ENCODE data around the gene MAPKAP1.
"Not testable (repeated sequence)": the region's sequence is repeated elsewhere in the genome, so short reads cannot be mapped to it uniquely, and the experiment has no call there.

The MAPKAP1 gene

DNA sequence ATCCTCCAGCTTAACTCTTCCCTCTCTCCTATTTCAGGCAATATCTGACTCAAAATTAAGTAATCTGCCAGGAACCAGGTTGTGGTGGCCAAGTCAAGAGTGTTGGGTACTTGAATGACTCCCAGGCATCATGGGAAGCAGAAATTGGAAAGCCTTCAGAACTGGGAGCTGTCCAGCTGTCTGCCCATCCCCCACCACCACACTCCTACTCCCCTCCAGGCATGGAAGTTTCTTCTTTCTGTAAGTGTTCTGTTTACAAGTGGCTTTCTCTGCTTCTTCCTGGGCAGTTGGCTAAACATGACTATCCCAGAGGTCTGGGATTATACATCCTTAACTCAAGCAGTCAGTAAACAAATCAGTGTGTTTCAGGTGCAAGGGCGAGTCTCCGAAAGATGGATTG, 25.6 kb upstream of the MAPKAP1 start:
- H3K9me3 ChIP-seq (ENCODE audit: control insufficient read depth in 2 of 2, low read length in 2 of 2), result no peaks in the 10 kb centered on the region
- no peaks in the 10 kb centered on the region for H3K36me3 ChIP-seq (ENCODE audit: control insufficient read depth in 2 of 2, insufficient read depth in 2 of 2, low read length in 2 of 2)
- no peaks in the 10 kb centered on the region for H3K27me3 ChIP-seq (ENCODE audit: control insufficient read depth in 1 of 2, insufficient read depth in 2 of 2, low read length in 2 of 2)
- no peaks in the 10 kb centered on the region for H3K4me1 ChIP-seq (ENCODE audit: control insufficient read depth, insufficient read depth, low read length)
- no peak overlapping the region for H3K27ac ChIP-seq (ENCODE audit: low read length)
- H3K9ac ChIP-seq (ENCODE audit: low read length in 2 of 2), result no peak overlapping the region
- no peak overlapping the region for H3K4me3 ChIP-seq (ENCODE audit: low read length in 2 of 2)

DNA sequence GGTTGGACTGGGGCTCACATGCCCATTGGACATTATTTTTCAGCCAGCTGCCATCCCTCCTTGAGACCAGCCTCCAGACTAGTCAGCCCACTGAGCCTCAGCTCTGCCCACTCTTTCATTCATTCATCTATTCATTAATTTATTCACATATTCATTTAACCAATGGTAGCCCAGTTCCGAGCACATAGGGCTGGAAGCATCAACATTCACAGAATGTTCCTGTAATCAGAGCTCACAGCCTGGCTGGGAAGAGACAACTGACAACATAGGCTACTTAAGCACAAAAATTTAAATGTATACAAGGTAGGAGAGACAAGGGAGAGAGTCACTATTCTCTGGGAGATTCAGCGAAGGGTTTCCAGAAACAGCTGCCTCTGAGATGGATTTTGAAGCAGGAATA, 23.2 kb upstream of the MAPKAP1 start:
- Histone ChIP-seq H3K9ac (ENCODE audit: low read length in 2 of 2) (no peak overlapping the region), H3K4me3 (ENCODE audit: low read length in 2 of 2) (no peak overlapping the region), H3K27me3 (ENCODE audit: control insufficient read depth in 1 of 2, insufficient read depth in 2 of 2, low read length in 2 of 2) (no peaks in the 10 kb centered on the region), H3K4me1 (ENCODE audit: control insufficient read depth, insufficient read depth, low read length) (no peaks in the 10 kb centered on the region), H3K36me3 (ENCODE audit: control insufficient read depth in 2 of 2, insufficient read depth in 2 of 2, low read length in 2 of 2) (no peaks in the 10 kb centered on the region), H3K27ac (ENCODE audit: low read length) (no peak overlapping the region), H3K9me3 (ENCODE audit: control insufficient read depth in 2 of 2, low read length in 2 of 2) (no peaks in the 10 kb centered on the region)

DNA sequence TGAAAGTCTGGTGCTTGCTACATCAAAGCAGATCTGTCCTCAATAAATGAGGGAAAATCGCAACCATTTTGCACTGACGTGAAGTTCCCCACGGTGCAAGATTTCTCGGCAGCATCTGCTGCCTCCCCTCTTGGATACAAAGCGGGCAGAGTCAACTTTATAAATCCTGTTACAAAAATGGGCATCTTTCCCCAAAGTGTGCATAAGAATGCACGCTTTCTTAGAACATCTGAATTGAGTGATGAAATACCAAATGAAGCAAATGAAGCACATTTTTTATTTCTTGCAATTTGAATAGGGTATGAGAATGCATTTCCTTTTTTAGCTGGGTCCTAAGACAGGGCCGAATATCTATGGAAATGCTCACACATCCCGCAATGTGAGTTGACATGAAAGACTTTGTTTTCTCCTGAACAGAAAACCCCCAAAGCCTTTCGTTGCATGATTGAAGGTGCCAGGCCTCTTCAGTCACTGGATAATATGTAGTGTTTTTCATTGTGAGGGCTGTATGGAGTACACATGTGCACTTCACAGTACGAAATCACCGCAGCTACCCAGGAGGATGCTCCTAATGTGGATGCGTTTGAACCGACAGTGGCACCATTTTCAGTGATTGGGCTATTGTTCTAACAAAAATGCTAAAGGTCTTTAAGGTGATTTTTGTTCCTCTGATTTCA, 19.6 kb upstream of the MAPKAP1 start:
- H3K36me3 ChIP-seq (ENCODE audit: control insufficient read depth in 2 of 2, insufficient read depth in 2 of 2, low read length in 2 of 2), result no peaks in the 10 kb centered on the region
- H3K4me1 ChIP-seq (ENCODE audit: control insufficient read depth, insufficient read depth, low read length), result no peaks in the 10 kb centered on the region
- no peaks in the 10 kb centered on the region for H3K27me3 ChIP-seq (ENCODE audit: control insufficient read depth in 1 of 2, insufficient read depth in 2 of 2, low read length in 2 of 2)
- H3K9ac ChIP-seq (ENCODE audit: low read length in 2 of 2), result no peak overlapping the region
- H3K27ac ChIP-seq (ENCODE audit: low read length), result no peak overlapping the region
- no peaks in the 10 kb centered on the region for H3K9me3 ChIP-seq (ENCODE audit: control insufficient read depth in 2 of 2, low read length in 2 of 2)
- H3K4me3 ChIP-seq (ENCODE audit: low read length in 2 of 2), result no peak overlapping the region

DNA sequence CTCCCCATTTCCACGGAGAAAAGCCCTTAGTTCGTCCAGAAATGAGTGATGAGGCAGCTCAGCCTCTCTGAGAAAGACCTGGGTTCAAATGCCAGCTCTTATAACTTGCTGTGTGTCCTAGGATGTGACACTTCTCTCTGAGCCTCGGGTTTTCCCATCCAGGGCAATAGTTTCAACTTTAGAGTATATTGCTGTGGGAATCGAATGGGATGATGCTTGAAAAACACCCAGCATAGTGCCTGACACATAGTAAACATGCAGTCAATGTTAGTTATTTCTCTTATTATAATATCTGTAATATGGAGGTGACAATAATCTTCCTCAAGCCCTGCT, 430 bp upstream of the MAPKAP1 start:
- no peaks in the 10 kb centered on the region for H3K27me3 ChIP-seq (ENCODE audit: control insufficient read depth in 1 of 2, insufficient read depth in 2 of 2, low read length in 2 of 2)
- no peaks in the 10 kb centered on the region for H3K9me3 ChIP-seq (ENCODE audit: control insufficient read depth in 2 of 2, low read length in 2 of 2)
- peak overlapping the region; percentile 48 to 85 for H3K4me3 ChIP-seq (ENCODE audit: low read length in 2 of 2)
- peak overlapping the region; percentile 73 to 87 for H3K9ac ChIP-seq (ENCODE audit: low read length in 2 of 2)
- H3K4me1 ChIP-seq (ENCODE audit: control insufficient read depth, insufficient read depth, low read length), result peaks cover 15% of the 10 kb centered on the region
- H3K36me3 ChIP-seq (ENCODE audit: control insufficient read depth in 2 of 2, insufficient read depth in 2 of 2, low read length in 2 of 2), result no peaks in the 10 kb centered on the region
- H3K27ac ChIP-seq (ENCODE audit: low read length), result peak overlapping the region; percentile 62

DNA sequence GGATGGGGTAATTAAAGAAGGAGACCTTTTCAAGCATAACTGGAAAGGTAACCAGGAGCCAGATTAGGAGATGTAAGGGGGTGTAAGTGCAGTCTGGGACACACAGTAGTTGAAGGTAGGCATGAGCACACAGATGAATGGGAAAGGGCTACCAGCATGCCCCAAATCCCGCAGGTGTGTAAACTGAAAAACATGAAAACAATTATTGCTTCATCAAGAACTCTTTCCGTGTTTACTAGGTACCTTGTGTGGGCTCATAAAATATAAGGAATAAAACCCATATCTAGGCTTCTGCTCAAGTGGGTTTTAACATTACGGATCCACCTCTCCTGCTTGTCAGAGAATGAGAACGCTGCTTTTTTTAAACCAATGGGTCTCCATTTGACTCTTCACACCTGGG, 1.1 kb downstream of the MAPKAP1 start:
- peak overlapping the region; percentile 77 to 85 for H3K4me3 ChIP-seq (ENCODE audit: low read length in 2 of 2)
- no peaks in the 10 kb centered on the region for H3K9me3 ChIP-seq (ENCODE audit: control insufficient read depth in 2 of 2, low read length in 2 of 2)
- no peaks in the 10 kb centered on the region for H3K27me3 ChIP-seq (ENCODE audit: control insufficient read depth in 1 of 2, insufficient read depth in 2 of 2, low read length in 2 of 2)
- no peak overlapping the region for H3K27ac ChIP-seq (ENCODE audit: low read length)
- peak overlapping the region in 1 of 2 donors; percentile 73 for H3K9ac ChIP-seq (ENCODE audit: low read length in 2 of 2)
- peaks cover 15% of the 10 kb centered on the region for H3K4me1 ChIP-seq (ENCODE audit: control insufficient read depth, insufficient read depth, low read length)
- H3K36me3 ChIP-seq (ENCODE audit: control insufficient read depth in 2 of 2, insufficient read depth in 2 of 2, low read length in 2 of 2), result no peaks in the 10 kb centered on the region

DNA sequence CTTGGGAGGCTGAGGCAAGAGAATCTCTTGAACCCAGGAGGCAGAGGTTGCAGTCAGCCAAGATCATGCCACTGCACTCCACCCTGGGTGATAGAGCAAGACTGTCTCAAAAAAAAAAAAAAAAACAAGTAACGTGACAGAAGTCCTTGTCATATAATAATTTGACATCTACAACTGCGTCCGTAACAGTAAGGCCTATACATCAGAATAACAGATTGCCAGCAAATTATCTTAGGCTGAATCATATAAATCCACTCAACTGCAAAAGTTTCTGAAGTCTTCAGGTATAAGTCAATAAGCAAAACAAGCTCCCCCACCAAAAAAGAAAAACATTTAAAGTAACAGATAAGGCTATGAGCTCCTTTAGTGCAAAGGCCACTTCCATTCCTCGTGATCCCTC, 3.3 kb downstream of the MAPKAP1 start:
- H3K9ac ChIP-seq (ENCODE audit: low read length in 2 of 2), result no peak overlapping the region
- H3K9me3 ChIP-seq (ENCODE audit: control insufficient read depth in 2 of 2, low read length in 2 of 2), result no peaks in the 10 kb centered on the region
- H3K27me3 ChIP-seq (ENCODE audit: control insufficient read depth in 1 of 2, insufficient read depth in 2 of 2, low read length in 2 of 2), result no peaks in the 10 kb centered on the region
- H3K36me3 ChIP-seq (ENCODE audit: control insufficient read depth in 2 of 2, insufficient read depth in 2 of 2, low read length in 2 of 2), result no peaks in the 10 kb centered on the region
- no peak overlapping the region for H3K4me3 ChIP-seq (ENCODE audit: low read length in 2 of 2)
- no peak overlapping the region for H3K27ac ChIP-seq (ENCODE audit: low read length)
- H3K4me1 ChIP-seq (ENCODE audit: control insufficient read depth, insufficient read depth, low read length), result peaks cover 15% of the 10 kb centered on the region

DNA sequence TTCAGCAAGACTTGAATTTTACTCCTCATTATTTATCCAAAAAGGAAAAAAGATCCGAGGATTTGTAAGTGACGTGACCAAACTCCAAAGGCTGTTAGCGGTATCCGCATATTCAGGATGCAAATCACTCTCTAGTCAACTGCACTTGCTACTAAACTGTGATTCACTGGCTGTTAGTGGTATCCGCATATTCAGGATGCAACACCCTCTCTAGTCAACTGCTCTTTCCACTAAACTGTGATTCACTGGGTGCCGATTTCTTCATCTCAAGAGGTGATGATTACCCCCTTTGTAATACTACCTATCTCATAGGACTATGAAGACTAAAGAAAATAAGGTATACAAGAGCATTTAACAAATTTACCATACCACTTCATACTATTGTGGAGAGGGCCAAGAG, 5.7 kb downstream of the MAPKAP1 start:
- Histone ChIP-seq H3K4me3 (ENCODE audit: low read length in 2 of 2) (no peak overlapping the region), H3K27ac (ENCODE audit: low read length) (no peak overlapping the region), H3K36me3 (ENCODE audit: control insufficient read depth in 2 of 2, insufficient read depth in 2 of 2, low read length in 2 of 2) (no peaks in the 10 kb centered on the region), H3K4me1 (ENCODE audit: control insufficient read depth, insufficient read depth, low read length) (peaks cover 3% of the 10 kb centered on the region), H3K9ac (ENCODE audit: low read length in 2 of 2) (no peak overlapping the region), H3K27me3 (ENCODE audit: control insufficient read depth in 1 of 2, insufficient read depth in 2 of 2, low read length in 2 of 2) (no peaks in the 10 kb centered on the region), H3K9me3 (ENCODE audit: control insufficient read depth in 2 of 2, low read length in 2 of 2) (no peaks in the 10 kb centered on the region)

DNA sequence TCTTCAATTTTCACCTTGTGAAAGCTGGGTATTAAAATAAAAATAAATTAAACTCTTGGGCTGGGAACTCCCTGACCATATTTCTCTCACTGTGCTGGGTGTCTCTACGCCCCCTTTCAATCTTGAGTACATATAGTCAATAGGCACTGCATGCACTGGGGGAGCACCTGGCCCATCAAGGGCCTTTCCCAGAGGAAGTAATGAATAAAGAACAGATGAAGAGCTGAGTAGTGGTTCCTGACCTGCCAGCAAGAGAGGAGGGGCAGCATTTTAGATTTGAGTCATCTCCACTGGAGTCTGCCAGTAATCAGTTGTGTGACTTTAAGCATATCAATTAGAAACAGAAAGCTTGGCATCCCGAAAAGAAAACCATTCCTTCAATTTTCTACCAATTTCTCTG, 6.2 kb downstream of the MAPKAP1 start:
- H3K27ac ChIP-seq (ENCODE audit: low read length), result no peak overlapping the region
- no peaks in the 10 kb centered on the region for H3K36me3 ChIP-seq (ENCODE audit: control insufficient read depth in 2 of 2, insufficient read depth in 2 of 2, low read length in 2 of 2)
- no peak overlapping the region for H3K4me3 ChIP-seq (ENCODE audit: low read length in 2 of 2)
- no peaks in the 10 kb centered on the region for H3K4me1 ChIP-seq (ENCODE audit: control insufficient read depth, insufficient read depth, low read length)
- H3K27me3 ChIP-seq (ENCODE audit: control insufficient read depth in 1 of 2, insufficient read depth in 2 of 2, low read length in 2 of 2), result no peaks in the 10 kb centered on the region
- H3K9me3 ChIP-seq (ENCODE audit: control insufficient read depth in 2 of 2, low read length in 2 of 2), result no peaks in the 10 kb centered on the region
- no peak overlapping the region for H3K9ac ChIP-seq (ENCODE audit: low read length in 2 of 2)

DNA sequence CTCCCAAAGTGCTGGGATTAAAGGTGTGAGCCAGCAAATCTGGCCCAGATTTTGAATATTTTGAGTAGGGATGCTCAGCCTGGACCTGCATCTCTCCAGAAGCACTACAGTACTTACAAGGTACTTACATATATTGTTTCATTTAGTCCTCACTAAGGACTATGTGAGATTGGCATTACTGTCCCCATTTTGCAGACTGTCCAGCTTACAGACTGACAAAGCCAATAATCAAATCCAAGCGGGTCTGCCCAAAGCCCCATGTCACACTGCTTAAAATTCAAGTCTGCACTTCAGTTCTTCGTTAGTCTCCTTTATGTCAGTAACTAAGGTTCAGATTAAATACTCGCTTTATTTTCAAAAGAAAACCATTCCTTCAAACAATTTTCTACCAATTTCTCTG, 7.1 kb downstream of the MAPKAP1 start:
- no peak overlapping the region for H3K27ac ChIP-seq (ENCODE audit: low read length)
- no peaks in the 10 kb centered on the region for H3K4me1 ChIP-seq (ENCODE audit: control insufficient read depth, insufficient read depth, low read length)
- no peaks in the 10 kb centered on the region for H3K36me3 ChIP-seq (ENCODE audit: control insufficient read depth in 2 of 2, insufficient read depth in 2 of 2, low read length in 2 of 2)
- H3K9me3 ChIP-seq (ENCODE audit: control insufficient read depth in 2 of 2, low read length in 2 of 2), result no peaks in the 10 kb centered on the region
- H3K27me3 ChIP-seq (ENCODE audit: control insufficient read depth in 1 of 2, insufficient read depth in 2 of 2, low read length in 2 of 2), result no peaks in the 10 kb centered on the region
- H3K9ac ChIP-seq (ENCODE audit: low read length in 2 of 2), result no peak overlapping the region
- no peak overlapping the region for H3K4me3 ChIP-seq (ENCODE audit: low read length in 2 of 2)

DNA sequence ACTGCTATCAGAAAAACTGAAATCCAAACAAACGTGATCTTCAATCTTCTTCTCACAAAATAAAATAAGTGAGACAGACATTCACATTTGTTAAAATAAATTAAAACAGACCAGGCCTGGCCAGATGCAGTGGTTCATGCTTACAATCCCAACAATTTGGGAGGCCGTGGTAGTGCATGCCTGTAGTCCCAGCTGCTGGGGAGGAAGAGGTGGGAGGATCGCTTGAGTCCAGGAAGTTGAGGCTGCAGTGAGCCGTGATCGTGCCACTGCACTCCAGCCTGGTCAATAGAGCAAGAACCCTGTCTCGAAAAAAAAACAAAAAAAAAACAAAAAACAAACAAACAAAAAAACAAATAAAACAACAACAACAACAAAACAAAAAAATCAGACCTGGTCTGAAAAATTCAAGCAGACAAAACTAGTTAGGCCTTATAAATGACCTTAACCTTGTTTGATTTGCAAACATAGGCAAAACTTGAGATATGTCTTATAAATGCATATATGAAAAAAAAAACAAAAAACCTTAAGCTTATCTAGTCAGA, 10.8 kb downstream of the MAPKAP1 start:
- no peaks in the 10 kb centered on the region for H3K4me1 ChIP-seq (ENCODE audit: control insufficient read depth, insufficient read depth, low read length)
- no peaks in the 10 kb centered on the region for H3K27me3 ChIP-seq (ENCODE audit: control insufficient read depth in 1 of 2, insufficient read depth in 2 of 2, low read length in 2 of 2)
- H3K4me3 ChIP-seq (ENCODE audit: low read length in 2 of 2), result no peak overlapping the region
- H3K36me3 ChIP-seq (ENCODE audit: control insufficient read depth in 2 of 2, insufficient read depth in 2 of 2, low read length in 2 of 2), result no peaks in the 10 kb centered on the region
- H3K9me3 ChIP-seq (ENCODE audit: control insufficient read depth in 2 of 2, low read length in 2 of 2), result no peaks in the 10 kb centered on the region
- no peak overlapping the region for H3K9ac ChIP-seq (ENCODE audit: low read length in 2 of 2)
- H3K27ac ChIP-seq (ENCODE audit: low read length), result no peak overlapping the region

DNA sequence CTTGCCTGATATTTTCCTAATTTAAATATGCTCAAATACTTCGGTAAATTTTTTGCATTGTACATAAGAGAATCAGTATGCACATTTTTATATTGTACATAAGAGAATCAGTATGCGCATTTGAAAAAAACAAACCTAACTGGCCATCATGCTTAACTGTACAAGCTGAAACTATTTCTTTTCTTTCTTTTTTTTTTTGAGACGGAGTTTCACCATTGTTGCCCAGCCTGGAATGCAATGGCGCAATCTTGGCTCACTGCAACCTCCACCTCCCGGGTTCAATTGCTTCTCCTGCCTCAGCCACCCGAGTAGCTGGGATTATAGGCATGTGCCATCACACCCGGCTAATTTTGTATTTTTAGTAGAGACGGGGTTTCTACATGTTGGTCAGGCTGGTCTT, 11.5 kb downstream of the MAPKAP1 start:
- not testable (repeated sequence) for H3K9me3 ChIP-seq (ENCODE audit: control insufficient read depth in 2 of 2, low read length in 2 of 2); H3K9ac ChIP-seq (ENCODE audit: low read length in 2 of 2); H3K27me3 ChIP-seq (ENCODE audit: control insufficient read depth in 1 of 2, insufficient read depth in 2 of 2, low read length in 2 of 2); H3K36me3 ChIP-seq (ENCODE audit: control insufficient read depth in 2 of 2, insufficient read depth in 2 of 2, low read length in 2 of 2); H3K4me1 ChIP-seq (ENCODE audit: control insufficient read depth, insufficient read depth, low read length); H3K27ac ChIP-seq (ENCODE audit: low read length); H3K4me3 ChIP-seq (ENCODE audit: low read length in 2 of 2)
